ENCODE results near the gene ADI1. TPM values are rescaled to one million over a fixed set of nuclear protein-coding genes. Genes with fewer than 3 reads are reported as not detected.

The ADI1 gene
- total RNA-seq, 2 experiments from 2014 or later, result 22.8 to 23.7 TPM

- Mint-ChIP-seq H3K36me3 (peaks cover 12% of the 10 kb centered on the region), H3K4me1 (no peaks in the 10 kb centered on the region), H3K4me3 (no peak overlapping the region), H3K27me3 (no peaks in the 10 kb centered on the region), H3K27ac (no peak overlapping the region), H3K9me3 (no peaks in the 10 kb centered on the region)
- no peak for DNase-seq
Observed at GRCh38 chr2:3447789-3448317, 71.5 kb downstream of the ADI1 start.

Other genes with a start within 250 kb of the ADI1 start
- gene EIPR1, start 141.7 kb downstream of the ADI1 start, total RNA-seq, result 10 to 100 TPM; 38.3 to 43.1 TPM
- gene TRAPPC12, start 139.8 kb downstream of the ADI1 start, total RNA-seq, result 10 to 100 TPM; 58.7 to 64.6 TPM
- gene RNASEH1, start 38.8 kb upstream of the ADI1 start, total RNA-seq, result 10 to 100 TPM; 39.4 to 39.8 TPM
- gene RPS7, start 55.7 kb upstream of the ADI1 start, total RNA-seq, result 1,000 to 10,000 TPM; 1,614 to 1,631 TPM
- gene COLEC11, start 75.6 kb upstream of the ADI1 start, total RNA-seq, result under 1 TPM; 0.52 to 0.86 TPM
- gene ALLC, start 138.7 kb upstream of the ADI1 start, total RNA-seq, result not detected
- not detected for gene DCDC2C, start 184.0 kb upstream of the ADI1 start, total RNA-seq